ENCODE results near the gene RASL10B.

Gene RASL10B

GRCh38 chr17:35713069-35713728 is 18.2 kb upstream of the RASL10B start:
- no peak for TF ChIP-seq EZH2phosphoT487 (IDR thresholded peaks at IDR 0.05; ENCODE audit: borderline replicate concordance, low read length)
- TF ChIP-seq CTCF (IDR thresholded peaks at IDR 0.05; ENCODE audit: low read depth, low read length, poor library complexity, severe bottlenecking) = no peak
- no peak overlapping the region for H3K4me3 ChIP-seq (ENCODE audit: low read length)
- H3K36me3 ChIP-seq (ENCODE audit: control insufficient read depth, low read length) = peaks cover 47% of the 10 kb centered on the region
- H3K4me2 ChIP-seq (ENCODE audit: low read length) = no peak overlapping the region
- no peaks in the 10 kb centered on the region for H3K27me3 ChIP-seq (ENCODE audit: control insufficient read depth, low read length)
- peaks cover 19% of the 10 kb centered on the region for H3K4me1 ChIP-seq (ENCODE audit: control insufficient read depth, low read length)
- no peaks in the 10 kb centered on the region for H3K9me2 ChIP-seq (replicated peaks; ENCODE audit: control insufficient read depth, low read length)
- H3K27ac ChIP-seq (ENCODE audit: low read depth, low read length) = no peak overlapping the region
- no peaks in the 10 kb centered on the region for H3K9me3 ChIP-seq (ENCODE audit: control insufficient read depth, insufficient read depth, low read length)
- no peaks in the 10 kb centered on the region for H4K20me1 ChIP-seq (ENCODE audit: control insufficient read depth, insufficient read depth, low read depth, low read length)
- no peaks in the 10 kb centered on the region for H3K79me2 ChIP-seq (ENCODE audit: control insufficient read depth, low read length)
- H3F3A ChIP-seq (ENCODE audit: control insufficient read depth, insufficient read depth) = 0 out of 2 replicates have a peak, but pooled peaks cover 4% of the 10 kb centered on the region

DNA sequence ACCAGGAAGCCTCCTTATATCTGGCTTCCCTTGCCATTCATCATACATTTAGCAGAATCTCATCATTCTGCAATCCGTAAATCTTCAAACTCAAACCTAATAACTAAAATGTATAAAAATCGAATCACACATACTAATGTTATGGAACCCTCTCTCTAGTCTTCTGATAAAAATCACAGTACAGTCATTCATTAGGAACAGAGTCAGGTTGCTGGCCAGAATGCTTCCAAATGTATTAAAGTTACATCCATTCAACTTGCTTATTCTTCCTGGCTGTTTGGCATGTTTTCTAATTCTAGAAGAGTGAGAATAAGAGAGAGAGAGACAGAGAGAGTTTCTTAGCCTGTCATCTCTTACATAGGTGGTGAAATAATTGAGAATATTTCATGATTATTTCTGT is 16.5 kb upstream of the RASL10B start:
- no peaks in the 10 kb centered on the region for H4K20me1 ChIP-seq (ENCODE audit: control insufficient read depth, insufficient read depth, low read depth, low read length)
- peaks cover 39% of the 10 kb centered on the region for H3K36me3 ChIP-seq (ENCODE audit: control insufficient read depth, low read length)
- no peak for TF ChIP-seq EZH2phosphoT487 (IDR thresholded peaks at IDR 0.05; ENCODE audit: borderline replicate concordance, low read length)
- no peak for TF ChIP-seq CTCF (IDR thresholded peaks at IDR 0.05; ENCODE audit: low read depth, low read length, poor library complexity, severe bottlenecking)
- no peak overlapping the region for H3K27ac ChIP-seq (ENCODE audit: low read depth, low read length)
- H3K4me1 ChIP-seq (ENCODE audit: control insufficient read depth, low read length) = peaks cover 4% of the 10 kb centered on the region; the same call in 1 of the 2 replicates
- no peaks in the 10 kb centered on the region for H3F3A ChIP-seq (ENCODE audit: control insufficient read depth, insufficient read depth)
- no peak overlapping the region for H3K4me2 ChIP-seq (ENCODE audit: low read length)
- H3K27me3 ChIP-seq (ENCODE audit: control insufficient read depth, low read length) = no peaks in the 10 kb centered on the region
- no peak overlapping the region for H3K4me3 ChIP-seq (ENCODE audit: low read length)
- H3K9me3 ChIP-seq (ENCODE audit: control insufficient read depth, insufficient read depth, low read length) = no peaks in the 10 kb centered on the region
- H3K9me2 ChIP-seq (replicated peaks; ENCODE audit: control insufficient read depth, low read length) = no peaks in the 10 kb centered on the region
- no peaks in the 10 kb centered on the region for H3K79me2 ChIP-seq (ENCODE audit: control insufficient read depth, low read length)

DNA sequence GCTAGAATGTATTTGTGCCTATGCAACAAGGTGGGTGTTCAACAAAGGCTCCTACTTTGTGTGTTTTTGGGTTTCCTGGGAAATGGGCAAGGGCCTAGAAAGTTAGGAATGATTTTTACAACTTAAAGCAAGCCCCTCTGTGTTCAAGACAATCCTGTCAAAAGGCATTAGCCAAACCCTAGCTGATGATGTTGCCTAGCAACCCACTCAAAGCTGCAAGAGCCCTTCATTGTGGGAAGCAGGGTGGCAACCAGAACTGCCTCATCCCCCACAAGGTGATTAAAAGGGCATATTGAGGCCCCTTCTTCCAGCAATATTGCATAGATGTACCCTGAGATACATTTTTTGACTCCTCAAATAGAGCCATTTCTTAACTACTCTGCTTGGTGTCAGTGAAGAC is 16.0 kb upstream of the RASL10B start:
- Histone ChIP-seq H3K27me3 (ENCODE audit: control insufficient read depth, low read length) (no peaks in the 10 kb centered on the region), H3K79me2 (ENCODE audit: control insufficient read depth, low read length) (no peaks in the 10 kb centered on the region), H3K36me3 (ENCODE audit: control insufficient read depth, low read length) (peaks cover 34% of the 10 kb centered on the region), H3K4me1 (ENCODE audit: control insufficient read depth, low read length) (peaks cover 4% of the 10 kb centered on the region; the same call in 1 of the 2 replicates), H3K4me2 (ENCODE audit: low read length) (no peak overlapping the region), H3K27ac (ENCODE audit: low read depth, low read length) (no peak overlapping the region), H3K9me2 (replicated peaks; ENCODE audit: control insufficient read depth, low read length) (no peaks in the 10 kb centered on the region), H3K4me3 (ENCODE audit: low read length) (no peak overlapping the region), H3K9me3 (ENCODE audit: control insufficient read depth, insufficient read depth, low read length) (no peaks in the 10 kb centered on the region), H3F3A (ENCODE audit: control insufficient read depth, insufficient read depth) (no peaks in the 10 kb centered on the region), H4K20me1 (ENCODE audit: control insufficient read depth, insufficient read depth, low read depth, low read length) (no peaks in the 10 kb centered on the region)
- TF ChIP-seq EZH2phosphoT487 (IDR thresholded peaks at IDR 0.05; ENCODE audit: borderline replicate concordance, low read length) (no peak), CTCF (IDR thresholded peaks at IDR 0.05; ENCODE audit: low read depth, low read length, poor library complexity, severe bottlenecking) (no peak)

All from DOHH2 (cell line).